HAP-1 (cell line): ENCODE measurements around the gene ZIC3.
A peak's percentile ranks its signal among the peaks of the same experiment; 100 is the strongest.

Experiments
- DNase-seq, 2 experiments: peaks; one replicate each; pipeline ENCODE4 v3.0.0-alpha.2; 2016 to 2020; ENCODE audit warnings: low spot score in 2 of 2
- H3K27me3 ChIP-seq: fragments of 250-450 bp; sonication (Bioruptor Pico); 2 replicates; pipeline ENCODE4 v1.5.1; 2020; ENCODE audit warnings: low read depth, mild to moderate bottlenecking, moderate library complexity
- H3K36me3 ChIP-seq: fragments of 250-450 bp; sonication (Bioruptor Pico); replicated peaks from 2 replicates; pipeline ENCODE4 v1.5.1; 2020; ENCODE audit warnings: mild to moderate bottlenecking
- H3K4me1 ChIP-seq: fragments of 250-450 bp; sonication (Bioruptor Pico); 2 replicates; pipeline ENCODE4 v1.5.1; 2020; ENCODE audit warnings: mild to moderate bottlenecking
- H3K4me3 ChIP-seq: fragments of 250-450 bp; sonication (Bioruptor Pico); 2 replicates; pipeline ENCODE4 v1.5.1; 2020; ENCODE audit warnings: mild to moderate bottlenecking, moderate library complexity
- H3K9me3 ChIP-seq: fragments of 250-450 bp; sonication (Bioruptor Pico); 2 replicates; pipeline ENCODE4 v1.5.1; 2020; ENCODE audit warnings: mild to moderate bottlenecking, moderate library complexity
- in situ Hi-C: fragments of 300-500 bp; cut with MboI; formaldehyde crosslinking; loops from 3 replicates; pipeline ENCODE4 v1.14.3; 2020; ENCODE audit warnings: low sequenced_read_pairs, inconsistent platforms, mixed read lengths

ZIC3 gene

DNA sequence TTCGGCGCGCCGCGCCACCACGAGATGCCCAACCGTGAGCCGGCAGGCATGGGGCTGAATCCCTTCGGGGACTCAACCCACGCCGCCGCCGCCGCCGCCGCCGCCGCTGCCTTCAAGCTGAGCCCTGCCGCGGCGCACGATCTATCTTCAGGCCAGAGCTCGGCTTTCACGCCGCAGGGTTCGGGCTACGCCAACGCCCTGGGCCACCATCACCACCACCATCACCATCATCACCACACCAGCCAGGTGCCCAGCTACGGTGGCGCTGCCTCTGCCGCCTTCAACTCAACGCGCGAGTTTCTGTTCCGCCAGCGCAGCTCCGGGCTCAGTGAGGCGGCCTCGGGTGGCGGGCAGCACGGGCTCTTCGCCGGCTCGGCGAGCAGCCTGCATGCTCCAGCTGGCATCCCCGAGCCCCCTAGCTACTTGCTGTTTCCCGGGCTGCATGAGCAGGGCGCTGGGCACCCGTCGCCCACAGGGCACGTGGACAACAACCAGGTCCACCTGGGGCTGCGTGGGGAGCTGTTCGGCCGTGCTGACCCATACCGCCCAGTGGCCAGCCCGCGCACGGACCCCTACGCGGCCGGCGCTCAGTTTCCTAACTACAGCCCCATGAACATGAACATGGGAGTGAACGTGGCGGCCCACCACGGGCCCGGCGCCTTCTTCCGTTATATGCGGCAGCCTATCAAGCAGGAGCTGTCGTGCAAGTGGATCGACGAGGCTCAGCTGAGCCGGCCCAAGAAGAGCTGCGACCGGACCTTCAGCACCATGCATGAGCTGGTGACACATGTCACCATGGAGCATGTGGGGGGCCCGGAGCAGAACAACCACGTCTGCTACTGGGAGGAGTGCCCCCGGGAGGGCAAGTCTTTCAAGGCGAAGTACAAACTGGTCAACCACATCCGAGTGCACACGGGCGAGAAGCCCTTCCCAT, 1.1 kb downstream of the ZIC3 start:
- DNase-seq, result no peak
- Histone ChIP-seq H3K27me3 (no peaks in the 10 kb centered on the region), H3K9me3 (no peaks in the 10 kb centered on the region), H3K4me3 (no peak overlapping the region), H3K36me3 (no peaks in the 10 kb centered on the region), H3K4me1 (peaks cover 18% of the 10 kb centered on the region)
- in situ Hi-C loops, result no loop called here

DNA sequence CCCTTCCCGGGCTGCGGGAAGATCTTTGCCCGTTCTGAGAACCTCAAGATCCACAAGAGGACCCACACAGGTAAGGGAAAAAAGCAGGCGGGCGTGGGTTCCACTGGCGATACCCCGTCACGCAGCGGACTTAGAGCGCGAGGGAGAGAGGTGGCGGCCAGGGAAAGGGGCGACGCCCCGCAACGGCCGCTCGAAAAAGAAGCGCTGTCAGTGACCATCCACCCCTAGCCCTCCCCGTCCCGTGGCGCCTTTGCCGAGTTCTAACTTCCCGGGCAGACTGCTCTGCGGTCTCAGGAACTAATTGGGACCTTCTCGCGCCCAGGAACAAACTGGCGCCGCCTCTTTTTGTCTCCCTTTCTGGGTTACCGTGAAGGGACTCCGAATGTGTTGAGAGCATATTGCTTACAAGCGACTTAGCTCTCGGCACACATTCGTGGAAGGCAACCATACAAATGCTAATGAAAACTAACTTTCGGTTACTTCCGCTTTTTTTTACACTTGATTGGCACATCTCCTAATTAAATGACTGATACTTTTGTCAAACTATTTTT, 1.8 kb downstream of the ZIC3 start:
- Histone ChIP-seq H3K9me3 (no peaks in the 10 kb centered on the region), H3K36me3 (no peaks in the 10 kb centered on the region), H3K4me3 (peak overlapping the region; percentile 38), H3K27me3 (no peaks in the 10 kb centered on the region), H3K4me1 (peaks cover 12% of the 10 kb centered on the region)
- DNase-seq, result peak; percentile 52 to 64
- in situ Hi-C loops, result no loop called here

DNA sequence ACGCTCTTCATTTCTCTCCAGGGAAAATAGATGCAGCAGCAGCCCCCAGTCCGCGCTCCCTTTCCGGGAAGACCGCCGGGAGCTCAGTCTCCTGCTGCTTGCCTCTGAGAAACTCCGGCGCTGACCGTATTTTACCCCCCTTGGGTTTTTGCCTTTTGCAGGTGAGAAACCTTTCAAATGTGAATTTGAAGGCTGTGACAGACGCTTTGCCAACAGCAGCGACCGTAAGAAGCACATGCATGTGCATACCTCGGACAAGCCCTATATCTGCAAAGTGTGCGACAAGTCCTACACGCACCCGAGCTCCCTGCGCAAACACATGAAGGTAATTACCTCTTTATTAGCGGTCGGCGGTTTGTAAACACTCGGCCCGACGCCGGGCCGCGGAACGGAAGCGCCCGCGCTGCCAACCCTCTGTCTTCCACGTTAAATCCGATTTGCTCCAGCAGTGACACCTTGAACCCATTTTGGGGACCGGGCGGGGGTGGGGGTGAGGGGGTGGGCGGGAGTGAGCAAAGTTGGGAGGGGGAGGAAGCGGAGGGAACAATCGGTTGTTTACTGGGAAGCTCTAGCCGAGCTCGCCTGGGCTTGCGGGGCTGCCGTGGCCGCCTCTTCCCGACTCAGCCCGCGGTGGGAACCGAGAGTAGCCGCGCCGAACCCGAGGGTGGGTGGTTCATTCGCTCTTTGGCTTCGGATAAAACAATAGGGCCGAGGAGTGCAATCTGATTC, 3.0 kb downstream of the ZIC3 start:
- peak; percentile 44 to 58 for DNase-seq
- Histone ChIP-seq H3K4me3 (peak overlapping the region; percentile 38), H3K9me3 (no peaks in the 10 kb centered on the region), H3K27me3 (no peaks in the 10 kb centered on the region), H3K36me3 (no peaks in the 10 kb centered on the region), H3K4me1 (peaks cover 12% of the 10 kb centered on the region)
- in situ Hi-C loops, result no loop called here

DNA sequence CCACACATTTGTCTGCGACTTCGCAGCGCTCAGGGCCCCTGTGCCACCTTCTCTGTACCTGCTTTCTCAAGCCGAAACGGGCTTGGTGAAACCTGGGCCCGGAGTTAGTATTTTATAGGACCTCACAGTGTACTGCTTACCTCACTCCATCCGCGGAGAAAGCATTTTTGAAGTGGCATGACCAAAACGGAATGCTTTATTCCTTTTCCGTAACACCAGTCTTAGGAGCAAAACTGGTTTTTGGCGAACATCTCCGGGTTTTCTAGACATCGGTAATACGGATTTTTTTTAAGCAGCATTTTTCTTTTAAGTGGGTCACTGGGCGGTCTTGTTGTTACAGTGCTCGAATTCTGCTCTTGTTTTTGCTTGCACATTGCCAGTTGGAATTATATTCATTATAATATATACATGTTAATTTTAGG, 3.6 kb downstream of the ZIC3 start:
- H3K27me3 ChIP-seq, result no peaks in the 10 kb centered on the region
- H3K9me3 ChIP-seq, result no peaks in the 10 kb centered on the region
- H3K4me3 ChIP-seq, result peak overlapping the region; percentile 38
- DNase-seq, result no peak
- H3K4me1 ChIP-seq, result peaks cover 12% of the 10 kb centered on the region
- H3K36me3 ChIP-seq, result no peaks in the 10 kb centered on the region
- in situ Hi-C loops, result no loop called here

DNA sequence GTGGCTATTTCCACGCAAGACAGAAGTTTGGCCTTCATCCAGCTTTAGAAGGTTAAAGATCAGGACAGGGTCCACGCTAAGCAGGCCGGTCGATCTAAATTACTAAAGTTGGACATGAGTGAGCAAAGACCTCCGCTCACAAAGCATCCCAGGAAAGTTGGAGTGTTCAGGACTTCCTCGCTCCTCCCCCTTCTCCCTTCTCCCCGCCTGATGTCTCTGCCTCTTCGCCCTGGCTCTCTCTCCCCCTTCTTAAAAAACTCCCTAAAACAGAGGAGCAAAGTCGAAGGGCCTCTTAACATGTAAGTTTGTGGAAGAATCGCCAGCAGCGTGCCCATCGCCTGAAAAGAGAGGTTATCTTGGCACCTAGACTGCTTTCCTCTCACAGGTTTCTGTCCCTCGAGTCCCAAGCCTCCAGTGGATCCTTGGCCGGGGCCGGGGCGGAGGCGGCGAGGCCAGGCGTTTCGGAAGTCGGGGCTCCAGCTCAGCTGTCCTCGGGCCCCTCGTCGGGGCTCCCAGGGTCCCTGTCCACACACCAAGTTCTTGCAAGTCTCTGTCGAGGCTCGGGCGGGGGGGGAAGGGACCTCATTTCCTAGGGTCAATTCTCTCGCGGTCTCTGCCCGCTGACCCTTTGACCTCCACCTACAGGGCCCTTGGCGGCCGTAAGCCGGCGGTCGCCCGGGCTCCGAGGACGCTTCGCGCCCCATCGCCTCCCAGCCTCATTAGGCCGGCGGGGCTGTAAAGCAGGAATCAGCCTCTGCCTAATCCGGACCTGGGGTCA, 7.6 kb downstream of the ZIC3 start:
- Histone ChIP-seq H3K9me3 (no peaks in the 10 kb centered on the region), H3K4me1 (peaks cover 34% of the 10 kb centered on the region), H3K36me3 (no peaks in the 10 kb centered on the region), H3K4me3 (no peak overlapping the region), H3K27me3 (no peaks in the 10 kb centered on the region)
- no peak for DNase-seq
- in situ Hi-C loops, result no loop called here

DNA sequence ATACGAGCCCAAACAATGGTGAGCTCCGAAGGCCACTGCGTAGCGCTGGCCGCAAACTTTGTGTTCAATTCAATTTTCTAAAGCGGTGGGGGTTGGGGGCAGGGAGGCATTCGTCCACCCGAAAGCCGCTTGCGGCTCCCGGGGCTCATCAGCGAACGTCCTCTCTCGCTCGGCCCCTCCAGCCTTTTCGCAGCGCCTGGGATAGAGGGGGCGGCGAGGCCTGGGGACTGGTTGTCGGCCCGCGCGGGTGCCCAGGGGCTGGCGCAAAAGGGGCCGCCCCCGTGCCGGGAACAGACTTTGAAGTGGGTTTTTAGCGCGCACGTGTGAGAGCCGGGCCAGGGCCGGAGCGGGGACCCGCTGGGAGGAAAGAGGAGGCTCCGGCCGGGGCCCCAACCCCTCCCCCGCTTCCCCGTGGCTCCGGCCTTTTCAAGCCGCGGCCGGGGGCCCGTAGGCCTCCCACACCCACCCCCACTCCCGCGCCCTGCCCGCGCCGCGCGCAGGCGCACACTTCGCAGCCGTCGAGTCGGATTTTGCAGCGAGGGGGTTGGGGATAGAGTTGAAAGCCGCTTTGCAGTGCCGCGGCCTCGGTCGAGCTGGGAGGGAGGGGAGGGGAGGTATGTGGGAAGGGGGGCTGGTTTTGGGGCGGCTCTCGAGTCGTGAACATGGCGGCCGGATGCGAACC, 8.3 kb downstream of the ZIC3 start:
- in situ Hi-C loops, result no loop called here
- no peak for DNase-seq
- Histone ChIP-seq H3K36me3 (no peaks in the 10 kb centered on the region), H3K4me1 (peaks cover 34% of the 10 kb centered on the region), H3K9me3 (no peaks in the 10 kb centered on the region), H3K27me3 (no peaks in the 10 kb centered on the region), H3K4me3 (no peak overlapping the region)

- H3K4me3 ChIP-seq, result no peak overlapping the region
Observed at GRCh38 chrX:137574784-137575293, 8.9 kb downstream of the ZIC3 start.

GRCh38 chrX:137575596-137576255, 9.8 kb downstream of the ZIC3 start:
- H3K4me1 ChIP-seq, result peaks cover 28% of the 10 kb centered on the region
- no peak overlapping the region for H3K4me3 ChIP-seq
- no peaks in the 10 kb centered on the region for H3K36me3 ChIP-seq
- DNase-seq, result peak; percentile 67 to 90
- in situ Hi-C loops, result no loop called here
- H3K27me3 ChIP-seq, result no peaks in the 10 kb centered on the region
- no peaks in the 10 kb centered on the region for H3K9me3 ChIP-seq

More at GRCh38 chrX:137574784-137575293, 8.9 kb downstream of the ZIC3 start:
- in situ Hi-C loops, result no loop called here
- H3K36me3 ChIP-seq, result no peaks in the 10 kb centered on the region
- DNase-seq, result no peak
- H3K9me3 ChIP-seq, result no peaks in the 10 kb centered on the region
- H3K27me3 ChIP-seq, result no peaks in the 10 kb centered on the region
- H3K4me1 ChIP-seq, result peaks cover 34% of the 10 kb centered on the region

DNA sequence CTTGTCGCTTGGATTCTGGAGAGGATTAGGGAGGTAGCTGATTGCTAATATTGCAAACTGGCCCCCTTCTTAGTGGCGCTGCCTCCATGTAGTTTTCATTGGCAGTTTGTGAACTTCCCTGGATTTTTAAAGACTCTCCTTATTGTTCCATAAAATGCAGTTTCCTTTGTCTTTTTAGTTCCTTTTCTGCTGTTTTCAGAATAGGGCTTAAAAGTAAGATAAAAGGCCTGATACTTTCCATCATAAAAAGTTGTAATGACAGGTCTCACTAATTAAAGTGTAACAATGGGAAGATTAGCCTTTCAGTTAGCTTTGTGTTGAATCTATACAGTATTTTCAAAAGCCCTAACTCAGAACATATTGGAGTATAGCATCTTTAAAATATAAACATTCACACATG, 21.2 kb downstream of the ZIC3 start:
- Histone ChIP-seq H3K4me1 (peaks cover 38% of the 10 kb centered on the region), H3K27me3 (no peaks in the 10 kb centered on the region), H3K4me3 (no peak overlapping the region), H3K9me3 (no peaks in the 10 kb centered on the region), H3K36me3 (no peaks in the 10 kb centered on the region)
- in situ Hi-C loops, result no loop called here
- DNase-seq, result peak; percentile 68 to 95

- no peaks in the 10 kb centered on the region for H3K9me3 ChIP-seq
- H3K4me1 ChIP-seq, result no peaks in the 10 kb centered on the region
- H3K4me3 ChIP-seq, result no peak overlapping the region
- no peaks in the 10 kb centered on the region for H3K36me3 ChIP-seq
- DNase-seq, result no peak
- in situ Hi-C loops, result no loop called here
- H3K27me3 ChIP-seq, result no peaks in the 10 kb centered on the region; the same call in 1 of the 2 replicates
Observed at GRCh38 chrX:137600769-137601168, 34.8 kb downstream of the ZIC3 start.
